Trophoblast cell (in vitro differentiated cells and primary cell): ENCODE measurements around the gene PCDHA9. TPM values are rescaled to one million over a fixed set of nuclear protein-coding genes. Genes with fewer than 3 reads are reported as not detected.
"Not testable (repeated sequence)": the region's sequence is repeated elsewhere in the genome, so short reads cannot be mapped to it uniquely, and the experiment has no call there.

ENCODE experiments used
- DNase-seq, 2 donors: peaks; one replicate each; pipeline ENCODE4 v3.0.0-alpha.2; 2016
- H2AFZ ChIP-seq: 2 replicates; pipeline ENCODE4 v1.6.1; 2013; ENCODE audit warnings: low read length, moderate library complexity, mild to moderate bottlenecking; ENCODE audit not compliant: insufficient read depth, poor library complexity
- H2AK5ac ChIP-seq: 2 replicates; pipeline ENCODE4 v1.6.1; 2013; ENCODE audit warnings: mild to moderate bottlenecking, low read length
- H2BK120ac ChIP-seq: 2 replicates; pipeline ENCODE4 v1.6.1; 2013; ENCODE audit warnings: low read length, mild to moderate bottlenecking, moderate library complexity; ENCODE audit not compliant: insufficient read depth, poor library complexity
- H2BK12ac ChIP-seq: 2 replicates; pipeline ENCODE4 v1.6.1; 2013; ENCODE audit warnings: mild to moderate bottlenecking, low read length, moderate library complexity
- H2BK5ac ChIP-seq: 2 replicates; pipeline ENCODE4 v1.6.1; 2013; ENCODE audit warnings: low read length, low read depth, moderate library complexity, mild to moderate bottlenecking; ENCODE audit not compliant: poor library complexity
- H3K14ac ChIP-seq: 2 replicates; pipeline ENCODE4 v1.6.1; 2013; ENCODE audit warnings: mild to moderate bottlenecking, low read length
- H3K18ac ChIP-seq: 2 replicates; pipeline ENCODE4 v1.6.1; 2013; ENCODE audit warnings: mild to moderate bottlenecking, low read length
- H3K23ac ChIP-seq: 2 replicates; pipeline ENCODE4 v1.6.1; 2013; ENCODE audit warnings: low read length
- H3K27ac ChIP-seq: 2 replicates; pipeline ENCODE4 v1.5.1; 2013; ENCODE audit warnings: low read depth, mild to moderate bottlenecking, inconsistent platforms, low read length, moderate library complexity
- H3K27me3 ChIP-seq: 2 replicates; pipeline ENCODE4 v1.6.1; 2013; ENCODE audit warnings: inconsistent platforms, mild to moderate bottlenecking, low read length, moderate library complexity; ENCODE audit not compliant: insufficient read depth
- H3K36me3 ChIP-seq, 2 experiments: 1 replicate in 1 of 2; 2 replicates in 1 of 2; pipeline ENCODE4 v1.6.1; 2013; ENCODE audit warnings: low read length in 2 of 2, mild to moderate bottlenecking in 2 of 2, moderate library complexity in 1 of 2; ENCODE audit not compliant: insufficient read depth in 2 of 2, control insufficient read depth in 1 of 2
- H3K4ac ChIP-seq: 2 replicates; pipeline ENCODE4 v1.6.1; 2013; ENCODE audit warnings: low read depth, mild to moderate bottlenecking, low read length, moderate library complexity
- H3K4me1 ChIP-seq, 2 experiments: 1 replicate in 1 of 2; 2 replicates in 1 of 2; pipeline ENCODE4 v1.6.1; 2013; ENCODE audit warnings: low read length in 2 of 2, mild to moderate bottlenecking in 2 of 2, moderate library complexity in 1 of 2; ENCODE audit not compliant: insufficient read depth in 2 of 2, control insufficient read depth in 1 of 2
- H3K4me2 ChIP-seq: 2 replicates; pipeline ENCODE4 v1.6.1; 2013; ENCODE audit warnings: inconsistent platforms, mild to moderate bottlenecking, low read length, moderate library complexity
- H3K4me3 ChIP-seq: 2 replicates; pipeline ENCODE4 v1.5.1; 2013; ENCODE audit warnings: mild to moderate bottlenecking, low read depth, low read length, inconsistent platforms
- H3K79me1 ChIP-seq: one replicate; pipeline ENCODE4 v1.6.1; 2013; ENCODE audit warnings: low read length
- H3K79me2 ChIP-seq: 2 replicates; pipeline ENCODE4 v1.6.1; 2013; ENCODE audit warnings: low read length, mild to moderate bottlenecking; ENCODE audit not compliant: control insufficient read depth, insufficient read depth, poor library complexity
- H3K9ac ChIP-seq: 2 replicates; pipeline ENCODE4 v1.6.1; 2013; ENCODE audit warnings: mild to moderate bottlenecking, low read length
- H3K9me3 ChIP-seq: 2 replicates; pipeline ENCODE4 v1.6.1; 2013; ENCODE audit warnings: low read depth, mild to moderate bottlenecking, control low read depth, inconsistent platforms, low read length; ENCODE audit not compliant: insufficient read depth
- H4K12ac ChIP-seq: 2 replicates; pipeline ENCODE4 v1.6.1; 2013; ENCODE audit warnings: low read depth, mild to moderate bottlenecking, low read length, moderate library complexity
- H4K8ac ChIP-seq: 2 replicates; pipeline ENCODE4 v1.6.1; 2013; ENCODE audit warnings: low read depth, mild to moderate bottlenecking, low read length, moderate library complexity
- H4K91ac ChIP-seq: one replicate; pipeline ENCODE4 v1.6.1; 2013; ENCODE audit warnings: low read depth, mild to moderate bottlenecking, low read length, moderate library complexity
- WGBS: extraction: QIAGEN DNeasy Blood & Tissue Kit; methylation state at CpG from one replicate; pipeline ENCODE4 v1.1.7; 2013; ENCODE audit warnings: missing lambda C conversion rate; ENCODE audit not compliant: insufficient read length, insufficient coverage; ENCODE audit errors: extremely low coverage; 5-methylcytosine and 5-hydroxymethylcytosine counted together
- polyA plus RNA-seq: library from polyadenylated mRNA; stranded (reverse); fragments of 200-250 nt; gene quantifications from 2 replicates; pipeline ENCODE4 v1.2.3, GENCODE V29; 2013

Gene PCDHA9, protein sequence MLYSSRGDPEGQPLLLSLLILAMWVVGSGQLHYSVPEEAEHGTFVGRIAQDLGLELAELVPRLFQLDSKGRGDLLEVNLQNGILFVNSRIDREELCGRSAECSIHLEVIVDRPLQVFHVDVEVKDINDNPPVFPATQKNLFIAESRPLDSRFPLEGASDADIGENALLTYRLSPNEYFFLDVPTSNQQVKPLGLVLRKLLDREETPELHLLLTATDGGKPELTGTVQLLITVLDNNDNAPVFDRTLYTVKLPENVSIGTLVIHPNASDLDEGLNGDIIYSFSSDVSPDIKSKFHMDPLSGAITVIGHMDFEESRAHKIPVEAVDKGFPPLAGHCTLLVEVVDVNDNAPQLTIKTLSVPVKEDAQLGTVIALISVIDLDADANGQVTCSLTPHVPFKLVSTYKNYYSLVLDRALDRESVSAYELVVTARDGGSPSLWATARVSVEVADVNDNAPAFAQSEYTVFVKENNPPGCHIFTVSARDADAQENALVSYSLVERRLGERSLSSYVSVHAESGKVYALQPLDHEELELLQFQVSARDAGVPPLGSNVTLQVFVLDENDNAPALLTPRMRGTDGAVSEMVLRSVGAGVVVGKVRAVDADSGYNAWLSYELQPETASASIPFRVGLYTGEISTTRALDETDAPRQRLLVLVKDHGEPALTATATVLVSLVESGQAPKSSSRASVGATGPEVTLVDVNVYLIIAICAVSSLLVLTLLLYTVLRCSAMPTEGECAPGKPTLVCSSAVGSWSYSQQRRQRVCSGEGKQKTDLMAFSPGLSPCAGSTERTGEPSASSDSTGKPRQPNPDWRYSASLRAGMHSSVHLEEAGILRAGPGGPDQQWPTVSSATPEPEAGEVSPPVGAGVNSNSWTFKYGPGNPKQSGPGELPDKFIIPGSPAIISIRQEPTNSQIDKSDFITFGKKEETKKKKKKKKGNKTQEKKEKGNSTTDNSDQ
- 0.05 and 0.06 TPM in 2 replicates for polyA plus RNA-seq

DNA sequence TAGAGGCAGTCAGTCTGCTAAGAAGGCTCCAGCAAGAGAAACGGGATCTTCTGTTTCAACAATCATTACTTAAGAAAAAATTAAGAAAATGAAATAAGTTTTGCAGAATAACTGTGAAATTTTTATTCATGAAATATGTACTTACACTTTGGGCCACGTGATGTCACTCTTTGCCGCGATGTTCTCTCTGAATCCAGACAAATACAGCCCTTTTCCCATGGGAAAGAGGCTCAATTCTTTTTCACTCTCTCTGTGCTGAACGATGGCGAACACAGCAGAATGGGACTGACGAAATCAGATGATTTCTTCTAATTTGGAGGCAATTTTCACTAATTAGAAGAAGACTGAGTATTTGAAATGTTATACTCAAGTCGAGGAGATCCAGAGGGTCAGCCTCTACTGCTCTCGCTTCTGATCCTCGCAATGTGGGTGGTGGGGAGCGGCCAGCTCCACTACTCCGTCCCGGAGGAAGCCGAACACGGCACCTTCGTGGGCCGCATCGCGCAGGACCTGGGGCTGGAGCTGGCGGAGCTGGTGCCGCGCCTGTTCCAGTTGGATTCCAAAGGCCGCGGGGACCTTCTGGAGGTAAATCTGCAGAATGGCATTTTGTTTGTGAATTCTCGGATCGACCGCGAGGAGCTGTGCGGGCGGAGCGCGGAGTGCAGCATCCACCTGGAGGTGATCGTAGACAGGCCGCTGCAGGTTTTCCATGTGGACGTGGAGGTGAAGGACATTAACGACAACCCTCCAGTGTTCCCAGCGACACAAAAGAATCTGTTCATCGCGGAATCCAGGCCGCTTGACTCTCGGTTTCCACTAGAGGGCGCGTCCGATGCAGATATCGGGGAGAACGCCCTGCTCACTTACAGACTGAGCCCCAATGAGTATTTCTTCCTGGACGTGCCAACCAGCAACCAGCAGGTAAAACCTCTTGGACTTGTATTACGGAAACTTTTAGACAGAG lies at the start of gene PCDHA9:
PCDHA9 (plus strand) TSS at position 244 of the 964 bp plus-strand sequence; CDS start at position 358, 114 bp downstream.
- not testable (repeated sequence) for H3K36me3 ChIP-seq, H3K79me1 ChIP-seq, H3K14ac ChIP-seq, H3K79me2 ChIP-seq, H3K9me3 ChIP-seq, H3K27ac ChIP-seq, H2BK12ac ChIP-seq, H3K4ac ChIP-seq, H4K91ac ChIP-seq, H3K23ac ChIP-seq, H3K4me2 ChIP-seq, H2AFZ ChIP-seq, H4K8ac ChIP-seq, DNase-seq, H2AK5ac ChIP-seq, H3K4me1 ChIP-seq, H3K18ac ChIP-seq, H3K27me3 ChIP-seq, H2BK5ac ChIP-seq, H4K12ac ChIP-seq, H2BK120ac ChIP-seq, H3K9ac ChIP-seq, H3K4me3 ChIP-seq
- WGBS, result no CpG with 5 or more reads among the region's 48 CpGs

DNA sequence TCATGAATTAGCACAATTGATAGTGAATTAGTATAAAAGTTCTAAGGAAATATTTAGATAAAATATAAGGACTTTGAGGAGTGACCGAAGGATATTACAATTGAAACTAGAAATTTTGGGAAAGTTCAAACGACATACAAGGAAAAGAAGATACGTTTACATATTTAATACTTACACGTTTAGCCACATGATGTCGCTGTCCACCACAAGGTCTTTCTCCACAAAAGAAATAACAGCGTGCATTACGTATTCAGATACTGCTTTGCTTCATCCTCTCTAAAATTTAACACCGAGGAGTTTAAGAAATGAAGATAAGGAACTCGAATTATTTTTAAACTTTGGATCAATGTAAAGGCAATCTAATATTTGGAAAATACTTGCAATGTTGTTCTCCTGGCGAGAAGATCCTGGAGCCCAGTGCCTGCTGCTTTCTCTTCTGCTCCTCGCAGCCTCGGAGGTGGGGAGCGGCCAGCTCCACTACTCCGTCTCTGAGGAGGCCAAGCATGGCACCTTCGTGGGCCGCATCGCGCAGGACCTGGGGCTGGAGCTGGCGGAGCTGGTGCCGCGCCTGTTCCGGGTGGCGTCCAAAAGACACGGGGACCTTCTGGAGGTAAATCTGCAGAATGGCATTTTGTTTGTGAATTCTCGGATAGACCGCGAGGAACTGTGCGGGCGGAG lies 47.2 kb upstream of the PCDHA9 start, which contains the start of gene PCDHA3:
PCDHA3 (plus strand) TSS at position 242 of the 678 bp plus-strand sequence.
- H3K27ac ChIP-seq, result no peak within 1 kb of the TSS
- no peak for DNase-seq
- no peaks in the 10 kb centered on the region for H3K4me1 ChIP-seq
- H2BK12ac ChIP-seq, result no peak within 1 kb of the TSS
- no peak within 1 kb of the TSS for H2AFZ ChIP-seq
- no peaks in the 10 kb centered on the region for H3K79me2 ChIP-seq
- H3K36me3 ChIP-seq, result peaks cover 2 to 10% of the 10 kb centered on the region in 2 experiments
- no CpG with 5 or more reads among the region's 29 CpGs for WGBS
- no peak within 1 kb of the TSS for H3K4me3 ChIP-seq
- no peak within 1 kb of the TSS for H3K18ac ChIP-seq
- no peak within 1 kb of the TSS for H2BK5ac ChIP-seq
- peaks cover 24% of the 10 kb centered on the region for H3K9me3 ChIP-seq
- no peak within 1 kb of the TSS for H3K4ac ChIP-seq
- H4K12ac ChIP-seq, result no peak within 1 kb of the TSS
- no peak within 1 kb of the TSS for H3K9ac ChIP-seq
- no peak within 1 kb of the TSS for H3K14ac ChIP-seq
- no peak within 1 kb of the TSS for H3K4me2 ChIP-seq
- H2BK120ac ChIP-seq, result no peak within 1 kb of the TSS
- no peaks in the 10 kb centered on the region for H3K79me1 ChIP-seq
- H2AK5ac ChIP-seq, result no peak within 1 kb of the TSS
- no peak within 1 kb of the TSS for H4K8ac ChIP-seq
- H3K27me3 ChIP-seq, result no peaks in the 10 kb centered on the region
- no peak within 1 kb of the TSS for H3K23ac ChIP-seq
- no peak within 1 kb of the TSS for H4K91ac ChIP-seq

DNA sequence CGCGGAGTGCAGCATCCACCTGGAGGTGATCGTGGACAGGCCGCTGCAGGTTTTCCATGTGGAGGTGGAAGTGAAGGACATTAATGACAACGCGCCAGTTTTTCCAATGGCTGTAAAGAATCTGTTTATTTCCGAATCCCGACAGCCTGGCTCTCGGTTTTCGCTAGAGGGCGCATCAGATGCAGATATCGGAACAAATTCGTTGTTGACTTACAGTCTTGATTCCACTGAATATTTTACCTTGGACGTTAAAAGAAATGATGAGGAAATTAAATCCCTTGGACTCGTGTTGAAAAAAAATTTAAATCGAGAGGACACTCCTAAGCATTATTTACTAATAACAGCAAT lies 46.7 kb upstream of the PCDHA9 start:
- Histone ChIP-seq H3K14ac (no peak overlapping the region), H3K23ac (no peak overlapping the region), H2BK120ac (no peak overlapping the region), H3K9me3 (peaks cover 21% of the 10 kb centered on the region), H2AK5ac (no peak overlapping the region), H3K4me3 (no peak overlapping the region), H2BK12ac (no peak overlapping the region), H3K79me2 (no peaks in the 10 kb centered on the region), H4K8ac (no peak overlapping the region), H3K18ac (no peak overlapping the region), H3K27ac (no peak overlapping the region), H4K12ac (no peak overlapping the region), H2AFZ (no peak overlapping the region), H4K91ac (no peak overlapping the region), H3K36me3 (peaks cover 1 to 9% of the 10 kb centered on the region in 2 experiments), H2BK5ac (no peak overlapping the region), H3K4me2 (no peak overlapping the region), H3K4me1 (no peaks in the 10 kb centered on the region), H3K4ac (no peak overlapping the region), H3K27me3 (no peaks in the 10 kb centered on the region), H3K79me1 (no peaks in the 10 kb centered on the region), H3K9ac (no peak overlapping the region)
- no peak for DNase-seq
- WGBS, result no CpG with 5 or more reads among the region's 16 CpGs
